ENCODE results near the gene MSANTD2. TPM values are rescaled to one million over a fixed set of nuclear protein-coding genes. Genes with fewer than 3 reads are reported as not detected.
A peak's percentile ranks its signal among the peaks of the same experiment; 100 is the strongest.

MSANTD2 gene
- total RNA-seq, 1 experiment from 2014 or later = 8.6 TPM

- intact Hi-C loops (cut with micrococcal nuclease) = no loop called here
- Histone ChIP-seq H2AFZ (ENCODE audit: low read depth, low read length, poor library complexity, severe bottlenecking) (no peak overlapping the region), H3K4me3 (replicated peaks in 1 of 2; ENCODE audit: low read depth in 1 of 2, low read length in 2 of 2) (no peak overlapping the region; a peak in 1 of 4 replicates), H3K4me1 (ENCODE audit: control insufficient read depth in 1 of 2, insufficient read depth in 2 of 2, low read length in 2 of 2) (peaks cover 6 to 19% of the 10 kb centered on the region in 2 experiments; a peak in 3 of 4 replicates), H3K27me3 (ENCODE audit: insufficient read depth, low read length) (no peaks in the 10 kb centered on the region), H3K9ac (ENCODE audit: low read length) (no peak overlapping the region), H3K4me2 (ENCODE audit: low read length) (peak overlapping the region; percentile 78; the same call in 1 of the 2 replicates), H4K20me1 (ENCODE audit: insufficient read depth) (no peaks in the 10 kb centered on the region), H3K79me2 (ENCODE audit: insufficient read depth, low read length) (peaks cover 33% of the 10 kb centered on the region), H3K9me2 (ENCODE audit: insufficient read depth) (no peaks in the 10 kb centered on the region), H3K36me3 (ENCODE audit: control insufficient read depth in 1 of 2, insufficient read depth in 2 of 2, low read length in 2 of 2) (no peaks in the 10 kb centered on the region), H3K27ac (ENCODE audit: low read depth, low read length) (no peak overlapping the region), H3K9me3 (ENCODE audit: control insufficient read depth in 1 of 2, insufficient read depth in 1 of 2, low read depth in 1 of 2, low read length in 2 of 2) (no peaks in the 10 kb centered on the region)
- RAD21 ChIA-PET (ENCODE audit: low non-redundant PET in 1 of 2, low total read pairs in 2 of 2, uncharacterized antibody in 2 of 2, unreplicated experiment in 2 of 2) = no interaction called here
- POLR2A ChIA-PET = no interaction called here
- CTCF ChIA-PET = interaction anchor here (0.7 kb wide), 1 partner anchor 8 kb away, joined by 5 read pairs; no protein-coding TSS in a partner anchor
- BruUV-seq (replicated peaks) = no TSS peak
- DNase-seq (ENCODE audit: low read depth, low spot score) = no peak
- TF ChIP-seq SRF (IDR thresholded peaks at IDR 0.05; ENCODE audit: low read depth) (no peak), SP1 (IDR thresholded peaks at IDR 0.05; ENCODE audit: low read depth) (no peak), CBX3 (IDR thresholded peaks at IDR 0.05; ENCODE audit: low read depth) (no peak), SIN3A (IDR thresholded peaks at IDR 0.05; ENCODE audit: low read depth) (no peak), POLR2A (IDR thresholded peaks at IDR 0.05; ENCODE audit: borderline replicate concordance, extremely low read depth, insufficient read depth, insufficient read length) (no peak), JUND (IDR thresholded peaks at IDR 0.05) (no peak), MAX (IDR thresholded peaks at IDR 0.05) (no peak), TCF7L2 (IDR thresholded peaks at IDR 0.05; ENCODE audit: borderline replicate concordance, extremely low read depth, insufficient read depth, insufficient read length) (no peak), POLR2AphosphoS5 (IDR thresholded peaks at IDR 0.05; ENCODE audit: low read depth, low read length) (no peak), EZH2phosphoT487 (IDR thresholded peaks at IDR 0.05; ENCODE audit: borderline replicate concordance) (no peak), ELF1 (IDR thresholded peaks at IDR 0.05; ENCODE audit: borderline replicate concordance, low read depth) (no peak), REST (IDR thresholded peaks at IDR 0.05; ENCODE audit: low read depth) (no peak), ATF3 (IDR thresholded peaks at IDR 0.05) (no peak)
- ATAC-seq = no peak
Measured at GRCh38 chr11:124801636-124802312, 1.6 kb upstream of the MSANTD2 start.

Data from HCT116 (cell line).